Activated CD4-positive, alpha-beta T cell treated with anti-CD3 and anti-CD28 coated beads, Interleukin-2, Interleukin-4, amounts not matched to agents 100 ng/mL and 50 ng/mL, durations not matched to agents 16 hours and 8 hours (primary cell): ENCODE measurements around the gene CFAP77.

Source experiments
- DNase-seq: peaks from one replicate; pipeline ENCODE4 v3.0.0-alpha.2; 2020; ENCODE audit warnings: low spot score

Gene CFAP77

GRCh38 chr9:132582276-132582785 is 172.3 kb downstream of the CFAP77 start, which contains the start of gene BARHL1:
TSS of gene BARHL1 (plus strand) at chr9:132582606. CDS start at chr9:132582798, 192 bp downstream.
- DNase-seq = no peak

DNA sequence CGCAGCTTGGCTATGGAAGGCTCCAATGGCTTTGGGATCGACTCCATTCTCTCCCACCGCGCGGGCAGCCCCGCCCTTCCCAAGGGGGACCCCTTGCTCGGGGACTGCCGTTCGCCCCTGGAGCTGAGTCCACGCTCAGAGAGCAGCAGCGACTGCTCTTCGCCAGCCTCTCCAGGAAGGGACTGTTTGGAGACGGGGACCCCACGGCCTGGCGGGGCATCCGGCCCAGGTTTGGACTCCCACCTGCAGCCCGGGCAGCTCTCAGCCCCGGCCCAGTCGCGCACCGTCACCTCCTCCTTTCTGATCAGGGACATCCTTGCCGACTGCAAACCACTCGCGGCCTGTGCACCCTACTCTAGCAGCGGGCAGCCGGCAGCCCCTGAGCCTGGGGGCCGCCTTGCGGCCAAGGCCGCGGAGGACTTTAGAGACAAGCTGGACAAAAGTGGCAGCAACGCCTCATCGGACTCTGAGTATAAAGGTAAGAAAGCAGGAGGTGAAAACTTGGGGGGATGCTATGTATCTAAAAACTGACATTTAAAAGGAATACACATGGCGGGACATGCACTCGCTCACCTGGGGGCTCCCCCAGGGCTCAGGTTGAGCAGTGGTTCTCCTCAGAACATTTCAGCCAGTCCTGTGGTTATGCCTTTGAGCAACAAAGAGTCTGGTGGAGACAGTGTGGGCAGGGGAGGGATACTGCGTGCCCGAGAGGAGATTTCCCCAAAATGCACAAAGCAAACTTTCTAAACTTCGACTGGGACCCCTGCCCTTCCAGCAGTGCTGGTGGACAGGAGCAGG is 173.0 kb downstream of the CFAP77 start:
- no peak for DNase-seq

DNA sequence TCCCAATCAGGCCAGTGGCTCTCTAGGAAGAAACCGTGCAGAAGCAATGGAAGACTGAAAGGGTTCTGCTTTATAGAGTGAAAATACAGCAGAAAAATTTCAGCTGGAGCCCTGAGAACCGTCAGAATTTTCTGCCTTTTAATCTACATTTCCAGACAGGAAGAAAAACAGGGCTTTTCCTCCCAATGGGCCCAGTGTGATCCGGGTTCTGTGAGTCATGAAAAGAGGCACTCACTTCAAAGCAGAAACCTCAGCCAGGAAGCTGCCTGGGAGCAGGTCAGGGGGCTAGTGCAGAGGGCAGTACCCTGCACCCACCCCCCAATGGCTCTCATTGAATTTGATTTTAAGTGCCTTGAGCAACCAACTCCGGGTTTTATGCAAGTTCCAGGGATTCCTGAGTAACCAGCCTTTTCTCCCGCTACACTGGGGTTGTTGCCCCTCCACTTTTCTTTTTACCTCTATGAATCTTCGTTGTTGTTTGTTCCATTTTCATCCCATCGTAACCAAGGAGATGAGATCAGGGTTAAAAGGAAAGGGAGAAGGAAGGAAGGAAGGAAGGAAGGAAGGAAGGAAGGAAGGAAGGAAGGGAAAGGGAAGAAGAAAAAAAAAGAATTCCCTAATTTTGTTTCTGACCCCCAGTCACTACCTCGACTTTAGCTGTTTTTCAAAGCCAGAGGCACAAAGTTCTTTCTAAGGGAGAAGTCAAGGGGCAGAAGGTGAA is 173.7 kb downstream of the CFAP77 start:
- DNase-seq = no peak

DNA sequence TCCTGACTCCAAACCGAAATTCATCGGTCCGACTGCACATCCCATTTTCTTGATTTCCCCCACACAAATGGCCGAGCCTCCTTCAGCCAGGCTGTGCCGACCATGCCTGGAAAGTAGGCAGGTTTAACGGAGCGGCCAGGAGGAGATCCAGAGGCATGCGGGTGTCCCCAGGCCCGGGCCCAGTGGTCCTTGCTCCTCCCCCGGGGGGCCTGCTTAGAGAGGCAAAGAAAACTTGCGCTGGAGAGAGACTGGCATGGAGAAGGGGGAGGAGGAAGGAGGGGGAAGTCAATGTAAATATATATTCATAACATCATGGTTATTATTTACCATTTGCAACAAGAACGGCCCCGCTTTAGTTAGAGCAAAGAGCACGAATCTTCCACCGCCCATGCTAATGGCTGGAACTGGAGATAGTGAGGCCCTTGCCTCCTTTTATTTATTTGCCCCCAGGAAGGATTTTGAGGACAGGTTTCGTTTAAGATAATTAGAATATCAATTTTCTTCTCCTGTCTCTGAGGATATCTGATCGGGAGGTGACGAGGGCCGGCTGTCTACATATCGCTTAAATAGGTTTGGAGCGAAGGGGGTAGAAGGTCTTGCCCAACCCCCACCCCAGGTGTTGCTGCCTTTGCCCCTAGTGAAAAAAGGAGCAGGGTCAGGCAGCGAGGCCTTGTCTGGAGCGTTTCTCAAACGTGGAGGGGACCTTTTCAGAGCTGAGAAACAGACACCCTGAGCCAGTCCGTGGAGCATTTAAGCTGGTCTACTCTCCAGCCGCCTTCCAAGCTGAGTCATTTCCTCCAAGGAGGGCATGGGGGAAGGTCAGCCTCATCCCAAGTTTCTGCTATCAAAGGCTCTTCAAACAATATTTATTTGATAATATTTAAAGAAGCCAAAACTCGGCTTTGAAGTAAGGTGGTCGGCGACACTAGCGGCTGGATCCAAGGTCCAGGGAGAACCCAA is 174.9 kb downstream of the CFAP77 start:
- DNase-seq = no peak

DNA sequence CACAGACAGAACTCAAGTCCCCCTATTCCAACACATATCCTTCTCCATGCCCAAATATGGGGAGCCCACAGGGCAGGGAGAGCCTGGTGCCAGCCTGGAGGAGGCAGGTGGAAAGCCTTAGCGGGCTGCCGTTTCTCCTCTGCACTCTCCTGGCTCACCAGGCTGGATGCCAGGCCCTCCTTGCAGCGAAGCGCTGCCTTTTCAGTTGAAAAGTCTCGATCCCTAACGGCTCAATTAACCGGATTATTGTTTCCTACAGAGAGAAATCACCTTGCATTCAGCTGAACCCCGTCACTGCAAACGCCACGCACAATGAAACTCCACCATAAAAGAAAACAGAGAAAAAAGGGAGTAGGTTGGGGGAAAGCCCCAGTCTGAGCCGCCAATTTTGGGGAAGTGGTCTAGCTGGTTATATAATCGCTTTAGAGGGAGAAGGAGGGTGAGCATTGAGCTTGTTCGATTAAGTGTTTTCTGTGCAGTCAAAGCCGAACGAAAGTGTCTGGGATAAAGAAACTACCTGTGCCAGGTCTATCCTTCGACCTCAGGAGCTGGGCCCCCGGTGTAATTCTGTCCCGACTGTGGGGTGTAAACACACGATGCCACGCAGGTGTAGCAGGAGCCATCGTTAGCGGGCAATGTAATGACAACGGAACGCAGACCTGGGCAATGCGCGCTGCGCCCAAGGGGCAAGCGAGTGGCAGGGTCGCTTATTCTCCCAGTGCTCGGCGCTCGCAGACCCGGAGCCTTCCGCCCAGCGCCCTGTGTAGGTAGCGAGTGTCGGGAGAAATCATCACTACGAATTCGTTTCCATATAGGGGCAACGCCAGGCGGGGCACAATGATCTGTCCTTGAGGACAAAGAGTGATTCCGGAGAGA is 176.2 kb downstream of the CFAP77 start:
- DNase-seq = no peak

DNA sequence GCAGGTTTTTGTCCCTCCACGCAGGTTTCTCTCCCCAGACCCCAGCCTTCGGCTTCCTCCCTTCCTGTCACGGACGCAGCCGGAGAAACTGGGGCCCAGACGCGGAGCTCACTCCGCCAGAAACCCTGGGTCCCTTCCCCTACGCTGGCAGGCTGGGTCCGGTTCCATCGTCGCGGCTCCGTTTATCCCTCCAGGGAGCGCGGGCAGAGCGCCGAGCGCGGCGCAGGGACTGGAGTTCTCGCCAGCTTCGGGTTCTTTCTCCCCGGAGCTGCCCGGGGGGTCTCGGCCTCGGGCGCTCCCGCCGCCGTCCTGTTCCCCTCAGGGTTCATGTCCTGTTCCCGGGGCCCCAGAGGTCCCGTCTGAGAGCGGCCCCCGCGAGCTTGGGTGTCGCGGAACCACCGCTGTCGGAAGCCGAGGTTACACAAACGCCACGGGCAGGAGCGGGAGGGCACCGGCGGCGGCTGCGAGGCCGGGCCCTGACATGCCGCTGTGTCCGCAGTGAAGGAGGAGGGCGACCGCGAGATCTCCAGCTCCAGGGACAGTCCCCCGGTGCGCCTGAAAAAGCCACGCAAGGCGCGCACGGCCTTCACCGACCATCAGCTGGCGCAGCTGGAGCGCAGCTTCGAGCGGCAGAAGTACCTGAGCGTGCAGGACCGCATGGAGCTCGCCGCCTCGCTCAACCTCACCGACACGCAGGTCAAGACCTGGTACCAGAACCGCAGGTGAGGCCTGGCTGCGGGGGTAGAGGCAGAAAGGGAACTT is 177.0 kb downstream of the CFAP77 start:
- DNase-seq = no peak

- no peak for DNase-seq
Measured at GRCh38 chr9:132587592-132587955, 177.6 kb downstream of the CFAP77 start.

DNA sequence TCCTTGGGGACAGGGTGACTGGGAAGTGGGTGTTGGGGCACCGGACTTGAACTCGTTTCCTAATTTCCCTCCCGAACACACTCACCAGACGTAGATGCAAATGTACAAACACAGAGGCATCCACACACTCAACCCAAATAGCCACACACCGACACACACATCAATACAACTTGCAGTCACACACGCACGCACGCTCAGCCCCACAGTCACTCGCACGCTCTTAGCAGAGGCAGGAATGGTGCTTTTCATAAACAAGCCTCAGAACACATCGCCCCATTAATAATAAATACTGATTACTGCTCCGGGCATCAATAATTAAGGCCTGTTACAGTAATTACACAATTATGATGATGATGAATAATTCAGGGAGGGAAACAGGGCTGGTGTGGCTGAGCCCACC is 178.1 kb downstream of the CFAP77 start:
- no peak for DNase-seq

DNA sequence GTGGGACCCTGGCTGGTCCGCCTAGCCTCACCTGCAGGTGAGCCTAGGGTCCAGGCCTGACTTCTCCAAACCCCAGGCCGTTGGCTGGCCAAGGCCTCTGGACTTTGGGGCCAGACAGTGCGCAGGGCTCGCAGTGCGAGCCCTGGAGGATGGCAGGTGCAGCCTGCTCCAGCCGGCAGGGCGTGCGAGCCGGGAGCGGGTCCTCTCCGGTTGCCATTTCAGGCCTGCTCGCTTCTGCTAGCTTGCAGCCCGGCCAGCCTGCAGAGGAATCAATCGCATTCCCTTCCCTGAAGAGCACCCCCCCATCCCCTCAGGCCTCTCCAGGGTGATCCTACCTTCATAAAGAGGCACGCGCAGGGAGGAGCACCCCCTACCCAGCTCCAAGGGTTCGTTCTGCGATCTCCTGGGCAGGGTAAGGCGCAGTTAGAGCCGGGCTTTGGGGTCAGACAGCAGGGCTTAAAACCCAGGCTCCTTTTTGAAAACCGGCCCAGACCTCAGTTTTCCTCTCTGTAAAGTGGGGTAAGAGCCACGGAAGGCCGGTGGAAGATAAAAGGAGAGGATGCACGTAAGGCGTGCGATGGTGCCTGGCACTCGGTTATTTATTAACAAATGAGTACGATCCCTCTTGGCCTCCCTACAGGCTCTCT is 178.6 kb downstream of the CFAP77 start:
- DNase-seq = no peak

- no peak for DNase-seq
Measured at GRCh38 chr9:132589148-132590036, 179.4 kb downstream of the CFAP77 start.

GRCh38 chr9:132590037-132590317 is 180.0 kb downstream of the CFAP77 start:
- DNase-seq = no peak

DNA sequence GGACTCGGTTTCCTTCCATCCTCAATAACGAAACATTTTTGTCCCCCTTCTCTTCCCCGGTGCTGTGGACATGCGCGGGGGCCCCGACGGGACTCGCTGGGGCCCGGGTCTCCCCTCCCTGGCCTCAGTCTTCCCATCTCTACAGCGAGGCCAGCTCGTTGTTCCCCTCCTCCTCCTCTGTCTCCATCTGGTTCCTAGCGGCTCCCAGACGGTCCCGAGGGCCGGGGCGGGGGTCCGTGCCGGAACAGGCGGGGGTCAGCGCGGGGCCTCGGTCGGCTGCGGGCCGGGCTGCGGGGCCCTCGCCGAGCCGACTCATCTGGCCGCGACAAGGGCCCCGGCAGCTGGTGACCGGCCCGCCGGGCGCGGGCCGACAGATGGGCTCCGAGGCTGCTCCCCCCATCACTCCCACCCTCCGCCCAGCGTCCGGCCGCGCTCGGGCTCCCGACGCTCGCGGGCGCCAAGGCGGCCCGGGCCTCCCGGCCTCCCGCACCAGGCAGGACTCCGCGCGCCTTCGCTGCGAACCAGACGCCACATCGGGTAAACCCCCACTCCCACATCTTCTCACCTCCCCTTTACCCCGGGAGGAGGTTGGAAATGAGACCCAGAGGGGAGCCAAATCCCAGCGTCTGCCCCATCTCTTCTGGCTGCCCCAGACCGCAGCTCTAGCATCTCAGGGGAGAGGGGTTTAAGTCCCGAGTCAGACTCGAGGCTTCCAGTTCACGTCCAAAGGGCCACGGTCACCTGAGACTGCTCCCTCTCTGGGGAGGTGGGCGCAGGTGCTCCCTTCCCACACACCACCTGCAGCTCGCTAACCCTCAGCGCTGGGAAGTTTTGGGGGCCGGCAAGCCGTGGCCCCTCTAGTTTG is 180.5 kb downstream of the CFAP77 start:
- no peak for DNase-seq

DNA sequence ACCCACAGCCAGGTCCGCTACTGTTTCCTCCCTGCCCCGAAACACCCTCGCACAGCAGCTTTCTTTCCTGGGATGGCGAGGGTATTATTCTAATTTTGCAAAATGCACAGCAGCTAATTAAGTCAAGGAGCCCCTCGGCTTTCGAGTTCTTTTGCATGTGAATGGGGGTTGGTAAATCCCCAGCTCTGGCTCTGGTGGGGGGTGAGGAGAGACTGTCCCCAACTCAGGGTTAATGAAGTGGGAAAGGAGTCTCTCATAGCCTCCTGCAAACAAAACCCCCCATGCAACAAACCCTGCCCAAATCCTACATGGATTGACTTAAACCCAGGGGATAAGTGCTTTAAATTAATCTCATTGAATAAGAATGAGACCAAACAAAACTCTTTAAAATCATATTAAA is 181.2 kb downstream of the CFAP77 start:
- DNase-seq = no peak

- no peak for DNase-seq
Measured at GRCh38 chr9:132591751-132592314, 181.8 kb downstream of the CFAP77 start.

- DNase-seq = no peak
Measured at GRCh38 chr9:132592451-132592850, 182.4 kb downstream of the CFAP77 start.

DNA sequence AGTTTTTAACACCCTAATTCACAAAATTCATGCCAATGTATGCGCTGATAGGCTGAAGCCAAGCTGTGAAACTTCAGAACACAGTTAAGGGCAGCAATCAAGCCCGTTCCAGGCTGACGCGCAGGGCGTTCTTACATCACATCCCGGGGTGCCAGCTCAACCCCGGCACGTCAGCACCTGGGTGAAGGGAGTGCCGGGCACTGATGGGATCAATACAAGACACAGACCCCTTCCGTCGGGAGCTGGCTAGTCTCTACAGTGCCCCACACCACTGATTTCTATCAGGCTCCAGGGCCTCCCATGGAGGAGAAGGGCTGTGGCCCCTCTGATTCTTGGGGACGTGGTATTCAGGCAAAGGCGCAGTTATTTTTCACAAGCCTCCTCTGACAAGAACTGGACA is 184.4 kb downstream of the CFAP77 start:
- DNase-seq = no peak

DNA sequence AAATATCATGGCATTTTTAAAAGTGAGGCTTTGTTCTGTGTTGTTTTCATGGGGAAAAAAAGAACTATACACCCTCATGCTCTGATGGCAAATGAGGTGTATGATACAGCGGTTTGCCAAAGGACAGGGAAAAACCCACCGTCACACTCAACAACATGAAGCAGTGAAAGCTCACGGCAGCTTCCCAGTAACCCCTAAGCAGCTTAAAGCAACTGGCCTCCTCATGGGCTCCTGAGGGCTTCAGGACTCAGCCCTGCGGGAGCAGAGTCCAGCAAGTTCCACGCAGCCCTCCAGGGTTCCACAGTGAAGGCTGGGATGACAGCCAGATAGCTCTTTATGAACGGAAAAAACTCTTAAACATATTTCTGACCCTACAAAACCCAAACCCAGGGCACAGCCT is 185.3 kb downstream of the CFAP77 start:
- DNase-seq = no peak

DNA sequence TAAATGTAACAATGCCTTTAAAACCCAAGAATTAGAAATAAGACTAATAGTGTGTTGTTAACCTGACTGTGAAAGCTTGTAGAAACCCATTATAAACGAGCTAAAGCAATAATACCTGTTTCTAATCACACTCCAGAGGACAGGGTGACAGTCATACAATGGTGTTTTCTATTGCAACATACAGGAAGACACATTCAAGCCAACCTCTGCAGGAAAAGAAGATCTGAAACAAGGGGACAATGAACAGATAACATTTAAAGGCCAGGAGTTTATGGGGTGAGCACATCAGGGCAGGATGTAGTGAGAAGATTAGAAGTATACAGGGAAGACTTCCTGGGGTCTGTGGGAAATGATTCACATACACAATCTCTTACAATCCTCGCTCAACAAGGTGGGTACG is 186.2 kb downstream of the CFAP77 start:
- no peak for DNase-seq
